Measurements from ENCODE around the gene TSHZ2. TPM values are rescaled to one million over a fixed set of nuclear protein-coding genes. Genes with fewer than 3 reads are reported as not detected.

TSHZ2 gene
- total and polyA plus RNA-seq, 9 of the 15 experiments (the other 6 are each of a cell fraction or from before 2014, with no cell fraction given): 0.03 to 0.20 (median 0.05) TPM; not detected in 4

DNA sequence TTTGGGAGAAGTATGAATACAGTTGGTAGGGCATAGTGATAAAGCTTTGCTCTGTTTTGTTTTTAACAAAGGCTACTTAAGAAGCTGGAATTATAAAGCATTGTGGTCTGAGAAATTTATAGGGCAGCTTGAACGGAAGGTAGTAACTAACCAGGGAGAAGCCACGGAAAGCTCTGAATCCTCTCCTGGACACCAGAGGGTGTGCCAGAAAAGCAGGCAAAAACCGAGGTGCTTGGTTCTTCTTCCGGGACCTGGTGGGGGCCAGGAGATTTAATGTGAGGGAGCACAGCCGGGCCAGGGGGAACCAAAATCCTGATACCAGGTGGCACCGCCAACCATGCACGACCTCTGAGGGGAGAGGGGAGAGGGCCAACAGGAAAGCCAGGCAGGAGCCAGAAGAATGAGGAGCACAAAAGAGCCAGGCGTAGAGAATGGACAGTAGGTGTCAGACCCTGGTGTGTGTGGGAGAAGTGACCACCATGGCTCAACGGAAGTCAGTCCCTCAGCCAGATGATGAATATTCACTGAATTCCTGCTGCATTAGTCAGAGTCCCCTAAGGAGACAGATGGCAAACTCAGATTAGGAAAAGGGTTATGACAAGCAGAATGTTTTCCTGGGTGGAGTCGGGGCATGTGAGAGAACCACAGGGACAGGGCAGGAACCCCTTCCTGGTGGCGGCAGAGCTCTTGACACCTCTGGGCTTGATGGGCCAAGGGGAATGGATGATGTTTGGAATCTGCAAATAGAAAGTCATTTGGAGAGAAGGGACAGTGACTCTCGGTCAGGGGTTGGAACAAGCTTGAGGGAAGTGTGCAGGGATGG lies 359.2 kb downstream of the TSHZ2 start (continued):
- TF ChIP-seq, protein P1, sequence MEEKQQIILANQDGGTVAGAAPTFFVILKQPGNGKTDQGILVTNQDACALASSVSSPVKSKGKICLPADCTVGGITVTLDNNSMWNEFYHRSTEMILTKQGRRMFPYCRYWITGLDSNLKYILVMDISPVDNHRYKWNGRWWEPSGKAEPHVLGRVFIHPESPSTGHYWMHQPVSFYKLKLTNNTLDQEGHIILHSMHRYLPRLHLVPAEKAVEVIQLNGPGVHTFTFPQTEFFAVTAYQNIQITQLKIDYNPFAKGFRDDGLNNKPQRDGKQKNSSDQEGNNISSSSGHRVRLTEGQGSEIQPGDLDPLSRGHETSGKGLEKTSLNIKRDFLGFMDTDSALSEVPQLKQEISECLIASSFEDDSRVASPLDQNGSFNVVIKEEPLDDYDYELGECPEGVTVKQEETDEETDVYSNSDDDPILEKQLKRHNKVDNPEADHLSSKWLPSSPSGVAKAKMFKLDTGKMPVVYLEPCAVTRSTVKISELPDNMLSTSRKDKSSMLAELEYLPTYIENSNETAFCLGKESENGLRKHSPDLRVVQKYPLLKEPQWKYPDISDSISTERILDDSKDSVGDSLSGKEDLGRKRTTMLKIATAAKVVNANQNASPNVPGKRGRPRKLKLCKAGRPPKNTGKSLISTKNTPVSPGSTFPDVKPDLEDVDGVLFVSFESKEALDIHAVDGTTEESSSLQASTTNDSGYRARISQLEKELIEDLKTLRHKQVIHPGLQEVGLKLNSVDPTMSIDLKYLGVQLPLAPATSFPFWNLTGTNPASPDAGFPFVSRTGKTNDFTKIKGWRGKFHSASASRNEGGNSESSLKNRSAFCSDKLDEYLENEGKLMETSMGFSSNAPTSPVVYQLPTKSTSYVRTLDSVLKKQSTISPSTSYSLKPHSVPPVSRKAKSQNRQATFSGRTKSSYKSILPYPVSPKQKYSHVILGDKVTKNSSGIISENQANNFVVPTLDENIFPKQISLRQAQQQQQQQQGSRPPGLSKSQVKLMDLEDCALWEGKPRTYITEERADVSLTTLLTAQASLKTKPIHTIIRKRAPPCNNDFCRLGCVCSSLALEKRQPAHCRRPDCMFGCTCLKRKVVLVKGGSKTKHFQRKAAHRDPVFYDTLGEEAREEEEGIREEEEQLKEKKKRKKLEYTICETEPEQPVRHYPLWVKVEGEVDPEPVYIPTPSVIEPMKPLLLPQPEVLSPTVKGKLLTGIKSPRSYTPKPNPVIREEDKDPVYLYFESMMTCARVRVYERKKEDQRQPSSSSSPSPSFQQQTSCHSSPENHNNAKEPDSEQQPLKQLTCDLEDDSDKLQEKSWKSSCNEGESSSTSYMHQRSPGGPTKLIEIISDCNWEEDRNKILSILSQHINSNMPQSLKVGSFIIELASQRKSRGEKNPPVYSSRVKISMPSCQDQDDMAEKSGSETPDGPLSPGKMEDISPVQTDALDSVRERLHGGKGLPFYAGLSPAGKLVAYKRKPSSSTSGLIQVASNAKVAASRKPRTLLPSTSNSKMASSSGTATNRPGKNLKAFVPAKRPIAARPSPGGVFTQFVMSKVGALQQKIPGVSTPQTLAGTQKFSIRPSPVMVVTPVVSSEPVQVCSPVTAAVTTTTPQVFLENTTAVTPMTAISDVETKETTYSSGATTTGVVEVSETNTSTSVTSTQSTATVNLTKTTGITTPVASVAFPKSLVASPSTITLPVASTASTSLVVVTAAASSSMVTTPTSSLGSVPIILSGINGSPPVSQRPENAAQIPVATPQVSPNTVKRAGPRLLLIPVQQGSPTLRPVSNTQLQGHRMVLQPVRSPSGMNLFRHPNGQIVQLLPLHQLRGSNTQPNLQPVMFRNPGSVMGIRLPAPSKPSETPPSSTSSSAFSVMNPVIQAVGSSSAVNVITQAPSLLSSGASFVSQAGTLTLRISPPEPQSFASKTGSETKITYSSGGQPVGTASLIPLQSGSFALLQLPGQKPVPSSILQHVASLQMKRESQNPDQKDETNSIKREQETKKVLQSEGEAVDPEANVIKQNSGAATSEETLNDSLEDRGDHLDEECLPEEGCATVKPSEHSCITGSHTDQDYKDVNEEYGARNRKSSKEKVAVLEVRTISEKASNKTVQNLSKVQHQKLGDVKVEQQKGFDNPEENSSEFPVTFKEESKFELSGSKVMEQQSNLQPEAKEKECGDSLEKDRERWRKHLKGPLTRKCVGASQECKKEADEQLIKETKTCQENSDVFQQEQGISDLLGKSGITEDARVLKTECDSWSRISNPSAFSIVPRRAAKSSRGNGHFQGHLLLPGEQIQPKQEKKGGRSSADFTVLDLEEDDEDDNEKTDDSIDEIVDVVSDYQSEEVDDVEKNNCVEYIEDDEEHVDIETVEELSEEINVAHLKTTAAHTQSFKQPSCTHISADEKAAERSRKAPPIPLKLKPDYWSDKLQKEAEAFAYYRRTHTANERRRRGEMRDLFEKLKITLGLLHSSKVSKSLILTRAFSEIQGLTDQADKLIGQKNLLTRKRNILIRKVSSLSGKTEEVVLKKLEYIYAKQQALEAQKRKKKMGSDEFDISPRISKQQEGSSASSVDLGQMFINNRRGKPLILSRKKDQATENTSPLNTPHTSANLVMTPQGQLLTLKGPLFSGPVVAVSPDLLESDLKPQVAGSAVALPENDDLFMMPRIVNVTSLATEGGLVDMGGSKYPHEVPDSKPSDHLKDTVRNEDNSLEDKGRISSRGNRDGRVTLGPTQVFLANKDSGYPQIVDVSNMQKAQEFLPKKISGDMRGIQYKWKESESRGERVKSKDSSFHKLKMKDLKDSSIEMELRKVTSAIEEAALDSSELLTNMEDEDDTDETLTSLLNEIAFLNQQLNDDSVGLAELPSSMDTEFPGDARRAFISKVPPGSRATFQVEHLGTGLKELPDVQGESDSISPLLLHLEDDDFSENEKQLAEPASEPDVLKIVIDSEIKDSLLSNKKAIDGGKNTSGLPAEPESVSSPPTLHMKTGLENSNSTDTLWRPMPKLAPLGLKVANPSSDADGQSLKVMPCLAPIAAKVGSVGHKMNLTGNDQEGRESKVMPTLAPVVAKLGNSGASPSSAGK (IDR thresholded peaks at IDR 0.05): peak; percentile 97
- TF ChIP-seq MAFK (IDR thresholded peaks at IDR 0.05; ENCODE audit: low read length) (no peak), FOXK2 (conservative IDR thresholded peaks at IDR 0.05 in 1 of 2, IDR thresholded peaks at IDR 0.05 in 1 of 2; ENCODE audit: low read depth in 2 of 2) (peak; percentile 54 to 61; a peak in 3 of 4 replicates), ZEB2 (IDR thresholded peaks at IDR 0.05) (peak; percentile 79), ZNF561 (CRISPR knock-in tag; conservative IDR thresholded peaks at IDR 0.05) (no peak), KDM2B (CRISPR knock-in tag; IDR thresholded peaks at IDR 0.05) (no peak), PHB (CRISPR knock-in tag; IDR thresholded peaks at IDR 0.05) (no peak), MYNN (IDR thresholded peaks at IDR 0.05) (peak; percentile 60), MYNN (CRISPR knock-in tag; IDR thresholded peaks at IDR 0.05) (no peak), CTBP1 (IDR thresholded peaks at IDR 0.05; ENCODE audit: borderline replicate concordance) (peak; percentile 89; the same call in 1 of the 2 replicates), GATAD2B (IDR thresholded peaks at IDR 0.05; ENCODE audit: borderline replicate concordance) (no peak), HDAC1 (IDR thresholded peaks at IDR 0.05) (peak in 1 of 2 experiments; percentile 70; a peak in 2 of 4 replicates), XRCC4 (IDR thresholded peaks at IDR 0.05; ENCODE audit: extremely low read depth, insufficient read depth, insufficient read length) (no peak), BCL6 (CRISPR knock-in tag; IDR thresholded peaks at IDR 0.05) (no peak), JUN (IDR thresholded peaks at IDR 0.05; ENCODE audit: borderline replicate concordance, low read depth, low read length) (peak; percentile 96), JUN (CRISPR knock-in tag; IDR thresholded peaks at IDR 0.05; ENCODE audit: borderline replicate concordance) (no peak)
- TF ChIP-seq, protein P2, sequence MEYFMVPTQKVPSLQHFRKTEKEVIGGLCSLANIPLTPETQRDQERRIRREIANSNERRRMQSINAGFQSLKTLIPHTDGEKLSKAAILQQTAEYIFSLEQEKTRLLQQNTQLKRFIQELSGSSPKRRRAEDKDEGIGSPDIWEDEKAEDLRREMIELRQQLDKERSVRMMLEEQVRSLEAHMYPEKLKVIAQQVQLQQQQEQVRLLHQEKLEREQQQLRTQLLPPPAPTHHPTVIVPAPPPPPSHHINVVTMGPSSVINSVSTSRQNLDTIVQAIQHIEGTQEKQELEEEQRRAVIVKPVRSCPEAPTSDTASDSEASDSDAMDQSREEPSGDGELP (CRISPR knock-in tag; IDR thresholded peaks at IDR 0.05; ENCODE audit: borderline replicate concordance): peak; percentile 63; the same call in 1 of the 2 replicates
